ENCODE results near the gene SCAPER.

SCAPER gene

GRCh38 chr15:76345880-76346668, 559.1 kb downstream of the SCAPER start:
- DNase-seq, result no peak

- DNase-seq, result no peak
Measured at GRCh38 chr15:76345583-76345879, 559.6 kb downstream of the SCAPER start.

- no peak for DNase-seq
Measured at GRCh38 chr15:76344893-76345582, 560.1 kb downstream of the SCAPER start.

GRCh38 chr15:76343313-76343996, 561.7 kb downstream of the SCAPER start:
- DNase-seq, result no peak

GRCh38 chr15:76342382-76343201, 562.5 kb downstream of the SCAPER start:
- DNase-seq, result no peak

GRCh38 chr15:76342058-76342381, 563.1 kb downstream of the SCAPER start:
- no peak for DNase-seq

- DNase-seq, result no peak
Measured at GRCh38 chr15:76341366-76342057, 563.6 kb downstream of the SCAPER start.

GRCh38 chr15:76340803-76341365, 564.3 kb downstream of the SCAPER start:
- no peak for DNase-seq

GRCh38 chr15:76340198-76340802, 564.8 kb downstream of the SCAPER start:
- DNase-seq, result no peak

GRCh38 chr15:76339305-76340197, 565.6 kb downstream of the SCAPER start:
- no peak for DNase-seq

GRCh38 chr15:76338486-76339304, 566.4 kb downstream of the SCAPER start:
- no peak for DNase-seq

- DNase-seq, result no peak
Measured at GRCh38 chr15:76337696-76338485, 567.2 kb downstream of the SCAPER start.

GRCh38 chr15:76337059-76337695, 568.0 kb downstream of the SCAPER start:
- no peak for DNase-seq

GRCh38 chr15:76336254-76337058, 568.7 kb downstream of the SCAPER start, which contains the start of gene ISL2:
ISL2 (plus strand) TSS chr15:76336773; CDS start chr15:76336884, 111 bp downstream.
- peak; percentile 65 to 66 for DNase-seq

- DNase-seq, result no peak
Measured at GRCh38 chr15:76335307-76336253, 569.6 kb downstream of the SCAPER start.
